C4-2B (cell line): Measurements from ENCODE around the gene DEPP1.

Experiments
- ZFX ChIP-seq: fragments of 450-650 bp; IDR thresholded peaks from 2 replicates; pipeline ENCODE4 v1.6.1; 2017
- TF ChIP-seq, protein P1 (sequence below): fragments of 450-650 bp; conservative IDR thresholded peaks from 2 replicates; pipeline ENCODE4 v1.5.1; 2017; ENCODE audit warnings: mild to moderate bottlenecking

DNA sequence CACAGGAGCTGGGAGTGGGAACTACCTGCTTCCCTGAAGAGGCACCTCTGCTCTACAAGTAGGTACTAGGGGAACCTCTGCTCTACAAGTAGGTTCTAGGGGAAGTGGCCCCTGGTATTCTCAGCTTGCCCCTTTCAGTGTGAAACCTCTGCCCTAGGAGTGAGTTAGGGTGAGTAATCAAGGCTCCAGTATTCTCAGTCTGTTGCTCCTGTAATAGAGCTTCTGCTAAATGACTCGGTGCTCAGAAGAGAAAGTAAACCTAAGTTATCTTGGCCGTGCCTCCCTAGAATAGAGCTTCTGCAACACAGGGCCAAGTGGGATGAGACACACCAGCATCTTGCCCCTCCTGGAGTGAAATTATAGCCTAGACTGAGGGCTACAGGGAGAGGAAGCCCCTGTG lies 32.4 kb downstream of the DEPP1 start:
- TF ChIP-seq, protein P1, sequence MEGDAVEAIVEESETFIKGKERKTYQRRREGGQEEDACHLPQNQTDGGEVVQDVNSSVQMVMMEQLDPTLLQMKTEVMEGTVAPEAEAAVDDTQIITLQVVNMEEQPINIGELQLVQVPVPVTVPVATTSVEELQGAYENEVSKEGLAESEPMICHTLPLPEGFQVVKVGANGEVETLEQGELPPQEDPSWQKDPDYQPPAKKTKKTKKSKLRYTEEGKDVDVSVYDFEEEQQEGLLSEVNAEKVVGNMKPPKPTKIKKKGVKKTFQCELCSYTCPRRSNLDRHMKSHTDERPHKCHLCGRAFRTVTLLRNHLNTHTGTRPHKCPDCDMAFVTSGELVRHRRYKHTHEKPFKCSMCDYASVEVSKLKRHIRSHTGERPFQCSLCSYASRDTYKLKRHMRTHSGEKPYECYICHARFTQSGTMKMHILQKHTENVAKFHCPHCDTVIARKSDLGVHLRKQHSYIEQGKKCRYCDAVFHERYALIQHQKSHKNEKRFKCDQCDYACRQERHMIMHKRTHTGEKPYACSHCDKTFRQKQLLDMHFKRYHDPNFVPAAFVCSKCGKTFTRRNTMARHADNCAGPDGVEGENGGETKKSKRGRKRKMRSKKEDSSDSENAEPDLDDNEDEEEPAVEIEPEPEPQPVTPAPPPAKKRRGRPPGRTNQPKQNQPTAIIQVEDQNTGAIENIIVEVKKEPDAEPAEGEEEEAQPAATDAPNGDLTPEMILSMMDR, result no peak
- TF ChIP-seq ZFX, result no peak
